ENCODE data around the gene REL. TPM values are rescaled to one million over a fixed set of nuclear protein-coding genes. Genes with fewer than 3 reads are reported as not detected.
"Not testable (repeated sequence)": the region's sequence is repeated elsewhere in the genome, so short reads cannot be mapped to it uniquely, and the experiment has no call there.

REL gene
- total RNA-seq, 3 donors from 2014 or later = 75.5 to 92.2 (median 78.1) TPM

DNA sequence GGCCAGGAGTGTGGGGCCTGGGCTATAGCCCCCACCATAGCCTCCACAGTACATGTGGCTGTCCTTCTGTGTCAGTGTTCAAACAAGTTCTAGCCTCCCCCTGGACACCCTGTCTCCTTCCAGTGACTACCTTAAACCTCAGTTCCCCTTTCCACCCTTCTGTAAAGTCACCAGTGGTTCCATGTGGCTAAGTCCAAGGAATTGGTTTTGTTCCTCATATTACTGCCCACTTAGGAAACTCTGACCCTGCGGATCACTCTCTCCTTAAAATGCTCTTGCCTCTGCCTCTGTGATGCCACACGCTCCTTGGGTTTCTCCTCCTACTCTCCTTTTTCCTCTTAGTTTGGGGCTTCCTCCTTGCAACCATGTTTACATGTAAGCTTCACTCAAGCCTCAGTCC, 27.8 kb upstream of the REL start:
- Mint-ChIP-seq H3K36me3 (ENCODE audit: insufficient read depth) (no peaks in the 10 kb centered on the region), H3K4me3 (no peak overlapping the region), H3K9me3 (no peaks in the 10 kb centered on the region), H3K4me1 (ENCODE audit: low read depth) (no peaks in the 10 kb centered on the region), H3K27me3 (ENCODE audit: low read depth) (peaks cover 2% of the 10 kb centered on the region)
- DNase-seq (no peak), ATAC-seq (no peak)

GRCh38 chr2:60855989-60856669, 25.2 kb upstream of the REL start:
- DNase-seq = no peak
- ATAC-seq = no peak
- Mint-ChIP-seq H3K27me3 (ENCODE audit: low read depth) (peaks cover 2% of the 10 kb centered on the region), H3K4me1 (ENCODE audit: low read depth) (no peaks in the 10 kb centered on the region), H3K9me3 (no peaks in the 10 kb centered on the region), H3K36me3 (ENCODE audit: insufficient read depth) (no peaks in the 10 kb centered on the region), H3K4me3 (no peak overlapping the region)

DNA sequence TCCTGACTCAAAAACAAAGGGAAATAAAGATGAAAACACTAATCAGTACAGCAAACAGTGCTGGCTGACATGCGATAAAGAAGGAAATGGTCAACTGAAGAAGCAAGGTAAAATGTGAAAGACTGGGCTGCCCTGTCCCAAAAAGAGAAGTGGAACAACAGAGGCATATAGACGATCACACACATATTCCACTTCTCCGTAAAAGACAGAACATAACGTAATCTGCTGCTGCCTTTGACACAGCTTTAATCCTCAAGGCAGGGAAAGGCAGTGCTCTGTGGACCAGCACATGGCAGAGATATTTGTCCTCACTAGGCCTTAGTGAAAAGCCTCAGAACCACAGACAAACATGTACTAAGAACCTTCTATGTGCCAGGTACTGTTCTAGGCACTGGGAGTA, 24.3 kb upstream of the REL start:
- Mint-ChIP-seq H3K36me3 (ENCODE audit: insufficient read depth) (no peaks in the 10 kb centered on the region), H3K27me3 (ENCODE audit: low read depth) (peaks cover 5% of the 10 kb centered on the region), H3K4me1 (ENCODE audit: low read depth) (peaks cover 4% of the 10 kb centered on the region), H3K9me3 (no peaks in the 10 kb centered on the region), H3K4me3 (no peak overlapping the region)
- DNase-seq = no peak
- ATAC-seq = no peak

DNA sequence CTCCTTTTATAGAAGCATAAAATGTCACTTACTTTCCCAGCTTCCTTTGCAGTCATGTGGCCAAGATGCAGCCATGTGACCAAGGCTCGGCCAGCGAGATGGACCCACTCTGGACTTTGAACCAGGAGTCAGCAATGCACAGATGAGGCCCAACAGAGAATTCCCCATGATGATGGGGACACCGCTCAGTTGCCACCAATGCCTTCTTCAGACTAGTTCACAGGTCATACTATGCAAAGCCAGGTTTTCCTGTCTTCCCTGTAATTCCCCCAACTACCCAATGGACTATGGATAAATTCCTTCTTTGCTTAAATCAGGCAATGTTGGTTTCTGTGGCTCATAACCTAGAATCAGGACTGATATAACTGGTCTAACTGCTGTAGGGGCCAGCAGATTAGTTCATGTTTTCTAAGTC, 22.5 kb upstream of the REL start:
- Mint-ChIP-seq H3K36me3 (ENCODE audit: insufficient read depth) (no peaks in the 10 kb centered on the region), H3K4me1 (ENCODE audit: low read depth) (peaks cover 9% of the 10 kb centered on the region), H3K9me3 (no peaks in the 10 kb centered on the region), H3K4me3 (no peak overlapping the region), H3K27me3 (ENCODE audit: low read depth) (peaks cover 5% of the 10 kb centered on the region)
- ATAC-seq (no peak), DNase-seq (no peak)

- peaks cover 5% of the 10 kb centered on the region for H3K27me3 Mint-ChIP-seq (ENCODE audit: low read depth)
- H3K36me3 Mint-ChIP-seq (ENCODE audit: insufficient read depth) = peaks cover under 1% of the 10 kb centered on the region
- no peak for ATAC-seq
- H3K4me1 Mint-ChIP-seq (ENCODE audit: low read depth) = peaks cover 9% of the 10 kb centered on the region
- DNase-seq = no peak
- H3K4me3 Mint-ChIP-seq = no peak overlapping the region
- no peaks in the 10 kb centered on the region for H3K9me3 Mint-ChIP-seq
Measured at GRCh38 chr2:60861736-60862135, 19.6 kb upstream of the REL start.

DNA sequence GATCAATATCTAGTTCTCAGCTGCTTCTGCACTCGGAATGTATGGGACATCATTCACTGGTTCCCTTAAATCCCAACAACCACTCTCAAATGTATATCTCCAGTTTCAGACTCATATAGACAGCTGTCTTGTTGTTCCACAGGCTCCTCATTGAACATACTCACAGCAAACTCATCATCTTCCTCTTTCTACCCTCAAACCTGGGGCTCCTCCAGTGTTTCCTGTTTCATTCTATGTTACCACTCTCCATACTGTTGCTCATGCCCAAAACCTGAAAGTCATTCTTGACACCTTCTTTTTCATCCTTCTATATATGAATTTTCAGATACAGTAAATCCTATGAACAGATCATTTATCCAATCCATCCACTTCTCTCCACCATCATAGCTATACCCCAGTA, 18.7 kb upstream of the REL start:
- peaks cover 7% of the 10 kb centered on the region for H3K9me3 Mint-ChIP-seq
- H3K4me1 Mint-ChIP-seq (ENCODE audit: low read depth) = peaks cover 16% of the 10 kb centered on the region
- DNase-seq (no peak), ATAC-seq (no peak)
- H3K4me3 Mint-ChIP-seq = no peak overlapping the region
- peaks cover 6% of the 10 kb centered on the region for H3K36me3 Mint-ChIP-seq (ENCODE audit: insufficient read depth)
- H3K27me3 Mint-ChIP-seq (ENCODE audit: low read depth) = peaks cover 5% of the 10 kb centered on the region

DNA sequence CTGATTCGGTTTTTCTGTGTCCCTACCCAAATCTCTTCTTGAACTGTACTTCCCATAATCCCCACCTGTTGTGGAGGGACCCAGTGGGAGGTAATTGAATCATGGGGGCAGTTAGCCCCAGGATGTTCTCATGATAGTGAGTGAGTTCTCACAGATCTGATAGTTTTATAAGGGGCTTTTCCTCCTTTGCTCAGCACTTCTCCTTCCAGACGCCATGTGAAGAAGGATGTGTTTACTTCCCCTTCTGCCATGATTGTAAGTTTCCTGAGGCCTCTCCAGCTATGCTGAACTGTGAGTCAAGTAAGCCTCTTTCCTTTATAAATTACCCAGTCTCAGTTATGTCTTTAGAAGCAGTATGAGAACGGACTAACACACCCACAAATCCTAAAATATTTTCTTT, 16.0 kb upstream of the REL start:
- Mint-ChIP-seq H3K9me3 (peaks cover 10% of the 10 kb centered on the region), H3K4me1 (ENCODE audit: low read depth) (peaks cover 27% of the 10 kb centered on the region)
- not testable (repeated sequence) for ATAC-seq; H3K27me3 Mint-ChIP-seq (ENCODE audit: low read depth); DNase-seq; H3K4me3 Mint-ChIP-seq; H3K36me3 Mint-ChIP-seq (ENCODE audit: insufficient read depth)

DNA sequence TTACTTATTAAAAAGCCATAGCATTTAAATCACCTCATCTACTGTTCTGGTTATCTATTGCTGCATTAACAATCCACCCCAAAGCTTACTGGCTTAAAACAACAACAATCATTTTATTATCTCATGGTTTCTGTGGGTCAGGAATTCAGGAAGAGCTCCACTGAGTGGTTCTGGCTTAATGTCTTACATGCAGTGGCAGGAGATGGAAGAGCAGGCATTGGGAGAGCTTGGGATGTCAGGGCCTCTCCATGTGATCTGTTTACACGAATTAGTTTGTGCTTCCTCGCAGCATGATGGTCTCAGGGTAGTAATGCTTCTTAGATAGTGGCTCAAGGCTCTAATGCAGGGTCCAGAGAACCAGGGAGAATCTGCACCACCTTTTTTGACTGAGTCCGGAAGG, 14.4 kb upstream of the REL start:
- Mint-ChIP-seq H3K36me3 (ENCODE audit: insufficient read depth) (peaks cover 9% of the 10 kb centered on the region), H3K4me1 (ENCODE audit: low read depth) (peaks cover 25% of the 10 kb centered on the region), H3K27me3 (ENCODE audit: low read depth) (no peaks in the 10 kb centered on the region), H3K4me3 (no peak overlapping the region), H3K9me3 (peaks cover 10% of the 10 kb centered on the region)
- no peak for ATAC-seq
- no peak for DNase-seq

- DNase-seq (no peak), ATAC-seq (peak in 1 of 2 donors; percentile 42)
- peaks cover 29% of the 10 kb centered on the region for H3K4me1 Mint-ChIP-seq (ENCODE audit: low read depth)
- peaks cover 9% of the 10 kb centered on the region for H3K36me3 Mint-ChIP-seq (ENCODE audit: insufficient read depth)
- H3K4me3 Mint-ChIP-seq = peak overlapping the region; percentile 8
- H3K27me3 Mint-ChIP-seq (ENCODE audit: low read depth) = no peaks in the 10 kb centered on the region
- peaks cover 10% of the 10 kb centered on the region for H3K9me3 Mint-ChIP-seq
Measured at GRCh38 chr2:60867848-60868247, 13.5 kb upstream of the REL start.

DNA sequence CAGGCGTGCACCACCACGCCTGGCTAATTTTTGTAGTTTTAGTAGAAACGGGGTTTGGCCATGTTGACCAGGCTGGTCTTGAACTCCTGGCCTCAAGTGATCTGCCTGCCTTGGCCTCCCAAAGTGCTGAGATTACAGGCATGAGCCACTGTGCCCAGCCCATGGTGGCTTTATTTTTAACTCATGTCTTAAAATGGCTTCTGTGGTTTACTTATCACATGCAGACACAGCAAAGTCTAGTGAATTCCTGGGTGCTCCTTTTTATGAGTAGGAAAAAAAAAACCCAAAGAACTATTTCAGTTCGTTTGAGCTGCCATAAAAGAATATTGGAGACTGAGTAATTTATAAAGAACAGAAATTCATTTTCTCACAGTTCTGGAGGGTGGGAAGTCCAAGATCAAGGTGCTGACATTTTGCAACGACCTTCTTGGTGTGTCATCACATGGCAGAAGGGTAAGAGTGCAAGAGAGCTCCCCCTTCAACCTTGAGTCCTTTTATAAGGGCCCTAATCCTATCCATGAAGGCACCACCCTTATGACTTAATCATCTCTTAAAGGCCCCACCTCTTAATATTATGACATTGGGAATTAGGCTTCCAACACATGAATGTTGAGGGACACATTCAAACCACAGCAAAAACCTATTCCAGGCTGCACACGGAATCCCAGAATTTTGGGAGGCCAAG, 12.6 kb upstream of the REL start:
- Mint-ChIP-seq H3K4me1 (ENCODE audit: low read depth) (peaks cover 33% of the 10 kb centered on the region), H3K36me3 (ENCODE audit: insufficient read depth) (peaks cover 9% of the 10 kb centered on the region), H3K9me3 (peaks cover 10% of the 10 kb centered on the region), H3K27me3 (ENCODE audit: low read depth) (no peaks in the 10 kb centered on the region), H3K4me3 (no peak overlapping the region)
- DNase-seq = no peak
- ATAC-seq = no peak

DNA sequence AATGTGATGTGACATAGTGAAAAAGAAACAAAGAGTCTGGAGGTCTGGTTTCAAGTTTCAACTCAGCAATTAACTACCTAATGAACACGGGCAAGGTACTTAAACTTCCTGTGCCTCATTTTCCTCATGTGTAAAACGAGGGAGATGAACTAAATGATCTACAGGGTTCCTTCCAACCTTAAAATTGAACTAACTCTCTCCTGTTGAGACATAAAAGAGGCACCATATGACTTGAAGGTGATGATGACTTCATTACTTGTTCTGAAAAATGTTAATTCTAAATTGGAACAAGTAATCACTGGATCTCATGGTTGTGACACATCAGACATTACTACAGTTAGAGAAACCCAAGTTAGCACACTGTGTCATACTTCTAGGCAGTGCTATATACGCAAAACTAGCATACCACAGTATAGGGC, 8.9 kb upstream of the REL start:
- ATAC-seq (peak; percentile 96 to 97), DNase-seq (no peak)
- peaks cover 6% of the 10 kb centered on the region for H3K36me3 Mint-ChIP-seq (ENCODE audit: insufficient read depth)
- peaks cover 29% of the 10 kb centered on the region for H3K4me1 Mint-ChIP-seq (ENCODE audit: low read depth)
- no peaks in the 10 kb centered on the region for H3K27me3 Mint-ChIP-seq (ENCODE audit: low read depth)
- no peak overlapping the region for H3K4me3 Mint-ChIP-seq
- peaks cover 4% of the 10 kb centered on the region for H3K9me3 Mint-ChIP-seq

DNA sequence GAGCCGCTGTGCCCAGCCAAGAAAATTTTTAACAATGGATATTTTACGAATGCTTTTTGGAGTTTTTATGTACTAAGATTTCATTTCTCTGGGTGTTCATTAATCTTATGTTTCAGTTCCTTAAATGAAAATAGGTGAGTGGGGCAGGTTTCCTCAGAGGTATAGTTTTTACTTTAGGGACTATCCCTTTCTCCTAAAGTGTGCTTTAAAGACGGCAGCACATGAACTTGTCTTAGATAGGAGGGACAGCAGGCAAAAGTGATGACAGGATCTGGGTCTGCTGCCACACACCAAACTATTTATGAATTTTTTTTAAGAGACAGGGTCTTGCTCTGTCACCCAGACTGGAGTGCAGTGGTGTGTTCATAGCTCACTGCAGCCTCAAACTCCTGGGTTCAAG, 8.0 kb upstream of the REL start:
- H3K4me3 Mint-ChIP-seq = no peak overlapping the region

DNA sequence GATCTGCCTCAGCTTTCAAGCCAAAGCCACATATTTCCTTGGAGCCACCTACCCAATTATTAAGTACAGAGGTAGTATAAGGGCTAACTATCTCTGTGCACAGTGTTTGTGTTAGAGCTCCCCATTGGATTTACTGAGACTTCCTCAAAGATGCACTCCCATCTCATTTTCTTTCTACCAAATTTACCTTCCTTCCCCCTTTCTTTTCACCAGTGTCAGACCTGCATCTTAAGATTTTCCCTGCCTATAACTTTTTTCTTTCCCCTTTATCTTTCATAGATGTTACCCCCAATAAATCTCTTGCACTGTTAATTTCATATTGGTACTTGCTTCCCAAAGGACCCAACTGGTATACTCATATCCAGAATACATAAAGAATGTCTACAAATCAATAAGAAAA, 5.9 kb upstream of the REL start:
- ATAC-seq (no peak), DNase-seq (no peak)
- Mint-ChIP-seq H3K36me3 (ENCODE audit: insufficient read depth) (peaks cover 3% of the 10 kb centered on the region), H3K9me3 (no peaks in the 10 kb centered on the region), H3K4me1 (ENCODE audit: low read depth) (peaks cover 26% of the 10 kb centered on the region), H3K4me3 (no peak overlapping the region), H3K27me3 (ENCODE audit: low read depth) (no peaks in the 10 kb centered on the region)

More for the DNA sequence above, 8.0 kb upstream of the REL start:
- H3K9me3 Mint-ChIP-seq = no peaks in the 10 kb centered on the region
- H3K27me3 Mint-ChIP-seq (ENCODE audit: low read depth) = no peaks in the 10 kb centered on the region
- ATAC-seq = peak; percentile 25 to 39
- peaks cover 21% of the 10 kb centered on the region for H3K4me1 Mint-ChIP-seq (ENCODE audit: low read depth)
- H3K36me3 Mint-ChIP-seq (ENCODE audit: insufficient read depth) = peaks cover 3% of the 10 kb centered on the region
- no peak for DNase-seq

DNA sequence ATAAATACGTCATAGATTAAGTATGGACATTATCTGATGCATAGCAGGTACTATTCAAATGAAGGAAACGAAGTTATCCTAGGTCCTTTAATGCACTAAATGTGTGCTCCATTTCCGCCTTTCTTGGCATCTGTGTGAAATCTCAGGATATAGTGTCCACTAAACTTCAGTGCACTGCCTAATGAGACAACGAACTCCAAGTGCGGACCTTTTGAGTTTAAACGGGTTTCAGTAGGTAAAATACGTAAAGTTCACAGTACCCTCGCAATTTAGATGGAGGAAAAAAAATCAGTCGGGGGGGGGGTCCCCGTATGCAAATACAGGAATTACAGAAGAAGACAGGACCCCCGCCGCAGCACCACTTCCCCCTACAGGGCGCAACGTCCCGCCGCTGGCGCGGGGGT, 729 bp upstream of the REL start:
- no peaks in the 10 kb centered on the region for H3K9me3 Mint-ChIP-seq
- no peak for ATAC-seq
- H3K4me1 Mint-ChIP-seq (ENCODE audit: low read depth) = peaks cover 18% of the 10 kb centered on the region

More for the DNA sequence above, 729 bp upstream of the REL start:
- no peaks in the 10 kb centered on the region for H3K27me3 Mint-ChIP-seq (ENCODE audit: low read depth)
- no peak for DNase-seq
- H3K36me3 Mint-ChIP-seq (ENCODE audit: insufficient read depth) = peaks cover 14% of the 10 kb centered on the region
- H3K4me3 Mint-ChIP-seq = peak overlapping the region; percentile 87

Measured in activated T-cell treated with anti-CD3 and anti-CD28 coated beads, Interleukin-2, amount 50 U/mL, for 4 hours (primary cell).